CD4-positive, alpha-beta memory T cell (primary cell): ENCODE data around the gene METTL9. TPM values are rescaled to one million over a fixed set of nuclear protein-coding genes. Genes with fewer than 3 reads are reported as not detected.
"Not testable (repeated sequence)": the region's sequence is repeated elsewhere in the genome, so short reads cannot be mapped to it uniquely, and the experiment has no call there.

Experiments
- CTCF ChIA-PET: fragments of 350-600 bp; sonication (Branson Sonifier 250); formaldehyde crosslinking; loops from one replicate; lab custom pipeline; 2021; ENCODE audit warnings: inconsistent platforms; ENCODE audit not compliant: partially characterized antibody; lab: Charles Lee
- POLR2A ChIA-PET: fragments of 350-600 bp; sonication (Branson Sonifier 250); formaldehyde crosslinking; loops from one replicate; lab custom pipeline; 2021; ENCODE audit not compliant: partially characterized antibody; lab: Charles Lee
- DNase-seq, 5 donors: peaks; one replicate each; pipeline versions ENCODE4 v3.0.0 to v3.0.0-alpha.2; 2020 to 2022; ENCODE audit warnings: mixed read lengths in 1 of 5
- H3K27ac ChIP-seq: one replicate; pipeline ENCODE4 v1.7.0; 2013; ENCODE audit warnings: low read depth, low read length
- H3K27me3 ChIP-seq: 2 replicates; pipeline ENCODE4 v1.7.0; 2013; ENCODE audit warnings: mild to moderate bottlenecking, low read length, moderate library complexity; ENCODE audit not compliant: insufficient read depth
- H3K36me3 ChIP-seq: 2 replicates; pipeline ENCODE4 v1.7.0; 2013; ENCODE audit warnings: mild to moderate bottlenecking, low read length, moderate library complexity; ENCODE audit not compliant: insufficient read depth
- H3K4me1 ChIP-seq: 2 replicates; pipeline ENCODE4 v1.7.0; 2013; ENCODE audit warnings: mild to moderate bottlenecking, low read length, moderate library complexity; ENCODE audit not compliant: insufficient read depth
- H3K4me3 ChIP-seq, 2 donors: one replicate each; pipeline ENCODE4 v1.7.0; 2013; ENCODE audit warnings: low read length in 2 of 2, mild to moderate bottlenecking in 1 of 2
- H3K9me3 ChIP-seq, 2 donors: one replicate each; pipeline ENCODE4 v1.7.0; 2013; ENCODE audit warnings: low read length in 2 of 2, control low read depth in 1 of 2; ENCODE audit not compliant: control insufficient read depth in 1 of 2
- H3K27ac Mint-ChIP-seq, 7 donors: one replicate each; pipeline ENCODE4 v1.8.0; 2020 to 2021; ENCODE audit warnings: mixed read lengths in 7 of 7, mild to moderate bottlenecking in 6 of 7, inconsistent platforms in 3 of 7, moderate library complexity in 3 of 7
- H3K27me3 Mint-ChIP-seq, 2 donors: one replicate each; pipeline ENCODE4 v1.8.0; 2020 to 2021; ENCODE audit warnings: mixed read lengths in 2 of 2
- H3K36me3 Mint-ChIP-seq, 2 donors: one replicate each; pipeline ENCODE4 v1.8.0; 2020 to 2021; ENCODE audit warnings: mixed read lengths in 2 of 2, inconsistent platforms in 1 of 2, mild to moderate bottlenecking in 1 of 2
- H3K4me1 Mint-ChIP-seq, 4 donors: one replicate each; pipeline ENCODE4 v1.8.0; 2020 to 2021; ENCODE audit warnings: mixed read lengths in 4 of 4, mild to moderate bottlenecking in 1 of 4
- H3K4me3 Mint-ChIP-seq, 8 donors: one replicate each; pipeline ENCODE4 v1.8.0; 2020 to 2021; ENCODE audit warnings: mixed read lengths in 8 of 8, mild to moderate bottlenecking in 7 of 8, moderate library complexity in 6 of 8, inconsistent platforms in 3 of 8
- H3K9me3 Mint-ChIP-seq, 8 donors: one replicate each; pipeline ENCODE4 v1.8.0; 2020 to 2021; ENCODE audit warnings: mixed read lengths in 8 of 8, mild to moderate bottlenecking in 5 of 8, inconsistent platforms in 3 of 8, moderate library complexity in 1 of 8
- intact Hi-C: fragments of 100-400 bp; cut with micrococcal nuclease; formaldehyde crosslinking; loops from one replicate; pipeline ENCODE4 v1.15.1; 2023
- polyA plus RNA-seq, 2 donors: library from polyadenylated mRNA; unstranded; fragments of 300-500 nt; fragmentation: Illumina TruSeq; gene quantifications; one replicate each; pipeline ENCODE4 v1.2.3, GENCODE V29; 2021
- total RNA-seq, 2 experiments: library from RNA; stranded (reverse); gene quantifications; one replicate each; pipeline ENCODE4 v1.2.3, GENCODE V29; 2021

Gene METTL9
- total and polyA plus RNA-seq, 4 experiments from 2014 or later: 71.1 to 175 (median 107) TPM

DNA sequence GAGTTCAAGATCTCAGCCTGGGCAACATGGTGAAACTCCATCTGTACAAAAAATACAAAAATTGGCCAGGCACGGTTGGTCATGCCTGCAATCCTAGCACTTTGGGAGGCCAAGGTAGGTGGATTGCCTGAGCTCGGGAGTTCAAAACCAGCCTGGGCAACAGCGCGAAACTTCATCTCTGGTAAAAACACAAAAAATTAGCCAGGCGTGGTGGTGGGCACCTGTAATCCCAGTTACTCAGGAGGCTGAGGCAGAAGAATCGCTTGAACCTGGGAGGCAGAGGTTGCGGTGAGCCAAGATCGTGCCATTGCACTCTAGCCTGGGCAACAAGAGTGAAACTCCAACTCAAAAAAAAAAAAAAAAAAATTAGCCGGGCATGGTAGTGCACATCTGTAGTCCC, 25.9 kb upstream of the METTL9 start:
- CTCF ChIA-PET, H3K4me1 Mint-ChIP-seq, H3K4me3 ChIP-seq, POLR2A ChIA-PET, H3K36me3 ChIP-seq, H3K27me3 Mint-ChIP-seq, DNase-seq, intact Hi-C loops, H3K27me3 ChIP-seq, H3K9me3 ChIP-seq, H3K4me3 Mint-ChIP-seq, H3K9me3 Mint-ChIP-seq, H3K27ac ChIP-seq, H3K4me1 ChIP-seq, H3K36me3 Mint-ChIP-seq, H3K27ac Mint-ChIP-seq: not testable (repeated sequence)

- POLR2A ChIA-PET: no interaction called here
- H3K9me3 ChIP-seq: no peaks in the 10 kb centered on the region
- CTCF ChIA-PET: no interaction called here
- no peak overlapping the region for H3K27ac ChIP-seq
- H3K27me3 ChIP-seq: no peaks in the 10 kb centered on the region
- no peak overlapping the region for H3K4me3 ChIP-seq
- no peak for DNase-seq
- no peaks in the 10 kb centered on the region for H3K4me1 ChIP-seq
- Mint-ChIP-seq H3K4me3 (no peak overlapping the region), H3K27ac (no peak overlapping the region), H3K9me3 (no peaks in the 10 kb centered on the region), H3K4me1 (no peaks in the 10 kb centered on the region), H3K36me3 (no peaks in the 10 kb centered on the region), H3K27me3 (peaks cover 3 to 5% of the 10 kb centered on the region in 2 donors)
- intact Hi-C loops: no loop called here
- no peaks in the 10 kb centered on the region for H3K36me3 ChIP-seq
Observed at GRCh38 chr16:21574372-21574771, 25.0 kb upstream of the METTL9 start.

DNA sequence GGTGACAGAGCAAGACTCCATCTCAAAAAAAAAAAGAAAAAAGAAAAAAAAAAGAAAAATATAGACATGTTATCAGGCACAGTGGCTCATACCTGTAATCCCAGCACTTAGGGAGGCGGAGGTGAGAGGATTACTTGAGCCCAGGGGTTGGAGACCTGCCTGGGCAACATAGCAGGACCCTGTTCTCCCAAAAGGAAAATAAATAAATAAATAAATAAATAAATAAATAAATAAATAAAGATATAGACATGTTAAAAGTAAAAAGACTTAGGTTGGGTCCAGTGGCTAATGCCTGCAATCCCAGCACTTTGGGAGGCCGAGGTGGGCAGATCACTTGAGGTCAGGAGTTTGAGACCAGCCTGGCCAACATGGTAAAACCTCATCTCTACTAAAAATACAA, 23.1 kb upstream of the METTL9 start:
- H3K27ac Mint-ChIP-seq, H3K27me3 ChIP-seq, H3K27ac ChIP-seq, H3K4me3 ChIP-seq, H3K4me1 ChIP-seq, POLR2A ChIA-PET, intact Hi-C loops, H3K9me3 ChIP-seq, H3K9me3 Mint-ChIP-seq, H3K36me3 Mint-ChIP-seq, H3K36me3 ChIP-seq, H3K4me1 Mint-ChIP-seq, H3K4me3 Mint-ChIP-seq, H3K27me3 Mint-ChIP-seq, DNase-seq: not testable (repeated sequence)
- CTCF ChIA-PET: interaction anchor here (1.5 kb wide), 1 partner anchor 1119 kb away, joined by 3 read pairs; no protein-coding TSS in a partner anchor

DNA sequence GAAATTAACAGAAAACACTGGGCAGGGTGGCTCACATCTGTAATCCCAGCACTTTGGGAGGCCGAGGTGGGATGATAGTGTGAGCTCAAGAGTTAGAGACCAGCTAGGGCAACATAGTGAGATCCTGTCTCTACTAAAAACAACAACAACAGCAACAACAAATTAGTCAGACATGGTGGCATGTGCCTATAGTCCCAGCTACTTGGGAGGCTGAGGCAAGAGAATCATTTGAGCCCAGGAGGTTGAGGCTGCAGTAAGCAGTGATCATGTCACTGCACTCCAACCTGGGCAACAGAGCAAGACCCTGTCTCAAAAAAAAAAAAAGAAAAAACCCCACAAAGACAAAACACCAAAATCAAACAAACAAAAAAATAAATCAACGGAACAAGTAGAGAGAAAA, 21.9 kb upstream of the METTL9 start:
- H3K4me1 Mint-ChIP-seq, H3K27me3 ChIP-seq, intact Hi-C loops, H3K4me1 ChIP-seq, H3K36me3 ChIP-seq, H3K9me3 ChIP-seq, DNase-seq, H3K27me3 Mint-ChIP-seq, POLR2A ChIA-PET, H3K4me3 ChIP-seq, H3K27ac Mint-ChIP-seq, H3K27ac ChIP-seq, H3K36me3 Mint-ChIP-seq, H3K4me3 Mint-ChIP-seq, H3K9me3 Mint-ChIP-seq: not testable (repeated sequence)
- CTCF ChIA-PET: interaction anchor here (1.5 kb wide), 1 partner anchor 1118 kb away, joined by 3 read pairs; no protein-coding TSS in a partner anchor

- H3K36me3 Mint-ChIP-seq, H3K9me3 Mint-ChIP-seq, H3K9me3 ChIP-seq, CTCF ChIA-PET, DNase-seq, H3K27me3 ChIP-seq, H3K27ac Mint-ChIP-seq, H3K4me3 Mint-ChIP-seq, H3K36me3 ChIP-seq, H3K27ac ChIP-seq, H3K4me1 ChIP-seq, H3K4me3 ChIP-seq, POLR2A ChIA-PET, H3K4me1 Mint-ChIP-seq, intact Hi-C loops, H3K27me3 Mint-ChIP-seq: not testable (repeated sequence)
Observed at GRCh38 chr16:21578311-21578710, 21.1 kb upstream of the METTL9 start.

DNA sequence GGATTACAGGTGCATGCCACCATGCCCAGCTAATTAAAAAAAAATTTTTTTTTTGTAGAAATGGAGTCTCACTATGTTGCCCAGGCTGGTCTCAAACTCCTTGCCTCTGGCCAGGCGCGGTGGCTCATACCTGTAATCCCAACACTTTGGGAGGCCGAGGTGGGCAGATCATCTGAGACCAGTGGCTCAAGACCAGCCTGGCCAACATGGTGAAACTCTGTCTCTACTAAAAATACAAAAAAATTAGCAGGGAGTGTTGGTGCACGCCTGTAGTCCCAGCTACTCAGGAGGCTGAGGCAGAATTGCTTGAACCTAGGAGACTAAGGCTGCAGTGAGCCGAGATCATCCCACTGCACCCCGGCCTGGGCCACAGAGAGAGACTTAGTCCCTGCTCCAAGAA, 19.2 kb upstream of the METTL9 start:
- POLR2A ChIA-PET, H3K4me1 Mint-ChIP-seq, H3K9me3 ChIP-seq, H3K27ac ChIP-seq, H3K27me3 ChIP-seq, intact Hi-C loops, H3K36me3 Mint-ChIP-seq, H3K9me3 Mint-ChIP-seq, H3K4me3 Mint-ChIP-seq, H3K4me3 ChIP-seq, DNase-seq, H3K27me3 Mint-ChIP-seq, H3K4me1 ChIP-seq, H3K36me3 ChIP-seq, H3K27ac Mint-ChIP-seq: not testable (repeated sequence)
- CTCF ChIA-PET: interaction anchor here (0.5 to 6.6 kb wide), 5 partner anchors 10 to 419 kb away, joined by 3 to 105 read pairs (median 4); no protein-coding TSS in a partner anchor

DNA sequence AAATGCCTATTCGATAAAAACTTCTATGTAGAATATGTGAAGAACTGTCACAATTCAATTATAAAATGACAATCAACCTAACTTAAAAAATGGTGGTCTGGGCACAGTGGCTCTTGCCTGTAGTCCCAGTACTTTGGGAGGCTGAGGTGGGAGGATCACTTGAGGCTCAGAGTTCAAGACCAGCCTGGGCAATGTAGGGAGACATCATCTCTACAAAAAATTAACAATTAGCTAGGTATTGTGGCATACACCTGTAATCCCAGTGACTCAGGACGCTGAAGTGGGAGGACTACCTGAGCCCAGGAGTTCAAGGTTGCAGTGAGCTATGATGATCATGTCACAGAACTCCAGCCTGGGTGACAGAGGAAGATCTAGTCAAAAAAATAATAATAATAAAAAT, 18.6 kb upstream of the METTL9 start:
- Histone ChIP-seq H3K27ac (no peak overlapping the region), H3K36me3 (no peaks in the 10 kb centered on the region), H3K4me1 (no peaks in the 10 kb centered on the region), H3K9me3 (no peaks in the 10 kb centered on the region), H3K27me3 (no peaks in the 10 kb centered on the region), H3K4me3 (no peak overlapping the region)
- Mint-ChIP-seq H3K9me3 (no peaks in the 10 kb centered on the region), H3K4me3 (no peak overlapping the region), H3K4me1 (peaks cover 0 to 5% (median 2%) of the 10 kb centered on the region in 4 donors), H3K27ac (no peak overlapping the region), H3K36me3 (no peaks in the 10 kb centered on the region), H3K27me3 (peaks cover 0 to 3% of the 10 kb centered on the region in 2 donors)
- no peak for DNase-seq
- intact Hi-C loops: no loop called here
- CTCF ChIA-PET: interaction anchor here (0.6 to 6.6 kb wide), 2 partner anchors 59 to 322 kb away, joined by 3 to 105 read pairs; no protein-coding TSS in a partner anchor
- POLR2A ChIA-PET: no interaction called here
